ENCODE data around the gene MOCOS.

MOCOS gene

GRCh38 chr18:36305375-36305774 lies 118.1 kb downstream of the MOCOS start:
- DNase-seq (ENCODE audit: low read depth in 3 of 3), result no peak

DNA sequence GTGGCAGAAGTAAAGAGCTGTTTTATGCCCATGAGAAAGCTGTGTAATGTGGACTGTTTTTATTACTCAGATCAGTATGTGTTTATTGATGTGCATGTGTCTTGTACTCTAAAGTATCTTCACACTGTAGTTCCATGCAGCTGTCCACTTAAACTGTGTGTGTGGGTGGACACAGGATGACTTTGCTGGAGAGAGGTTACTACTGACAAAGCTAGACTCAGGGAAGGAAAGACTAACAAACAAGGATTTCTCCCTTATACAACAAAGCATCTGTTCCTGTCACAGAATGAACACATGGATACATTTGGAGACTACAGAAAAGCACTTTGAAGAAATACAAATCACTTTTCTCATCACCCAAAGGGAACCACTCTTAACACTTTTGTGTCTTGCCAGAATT lies 120.2 kb downstream of the MOCOS start:
- DNase-seq (ENCODE audit: low read depth in 3 of 3), result no peak

DNA sequence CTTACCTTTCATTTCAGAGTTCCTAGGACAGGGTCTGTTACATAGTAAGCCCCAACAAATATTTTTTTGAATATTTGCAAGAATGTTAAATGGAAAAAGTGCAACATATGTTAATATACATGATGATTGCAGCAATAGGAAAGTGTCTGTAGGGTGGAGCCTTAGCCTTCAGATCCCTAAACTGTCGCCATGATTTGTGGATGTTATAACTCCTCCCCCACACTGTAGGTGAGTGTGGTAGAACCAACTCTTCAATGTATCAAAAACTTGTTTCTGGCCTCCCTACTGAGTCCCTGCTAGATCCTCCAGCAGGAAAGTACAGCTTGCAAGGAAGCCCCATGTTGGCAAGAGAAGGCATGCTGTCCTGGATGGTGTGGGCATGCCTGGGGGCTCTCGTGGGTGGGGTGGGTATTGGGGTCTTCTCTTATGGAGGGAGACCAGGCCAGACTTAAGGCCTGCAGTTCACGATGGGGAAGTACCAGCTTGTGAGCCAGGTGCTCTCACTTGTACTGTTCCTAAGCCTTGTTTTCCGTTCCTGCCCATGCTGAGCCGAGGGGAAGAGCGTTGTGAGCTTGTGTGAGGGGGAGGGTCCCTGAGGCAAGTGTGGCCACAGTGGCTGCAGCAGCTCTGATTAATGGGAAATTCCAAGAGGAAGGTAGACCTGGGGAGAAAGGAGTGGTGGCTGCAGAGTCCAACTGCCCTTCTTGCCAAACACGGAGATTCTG lies 121.6 kb downstream of the MOCOS start:
- no peak for DNase-seq (ENCODE audit: low read depth in 3 of 3)

DNA sequence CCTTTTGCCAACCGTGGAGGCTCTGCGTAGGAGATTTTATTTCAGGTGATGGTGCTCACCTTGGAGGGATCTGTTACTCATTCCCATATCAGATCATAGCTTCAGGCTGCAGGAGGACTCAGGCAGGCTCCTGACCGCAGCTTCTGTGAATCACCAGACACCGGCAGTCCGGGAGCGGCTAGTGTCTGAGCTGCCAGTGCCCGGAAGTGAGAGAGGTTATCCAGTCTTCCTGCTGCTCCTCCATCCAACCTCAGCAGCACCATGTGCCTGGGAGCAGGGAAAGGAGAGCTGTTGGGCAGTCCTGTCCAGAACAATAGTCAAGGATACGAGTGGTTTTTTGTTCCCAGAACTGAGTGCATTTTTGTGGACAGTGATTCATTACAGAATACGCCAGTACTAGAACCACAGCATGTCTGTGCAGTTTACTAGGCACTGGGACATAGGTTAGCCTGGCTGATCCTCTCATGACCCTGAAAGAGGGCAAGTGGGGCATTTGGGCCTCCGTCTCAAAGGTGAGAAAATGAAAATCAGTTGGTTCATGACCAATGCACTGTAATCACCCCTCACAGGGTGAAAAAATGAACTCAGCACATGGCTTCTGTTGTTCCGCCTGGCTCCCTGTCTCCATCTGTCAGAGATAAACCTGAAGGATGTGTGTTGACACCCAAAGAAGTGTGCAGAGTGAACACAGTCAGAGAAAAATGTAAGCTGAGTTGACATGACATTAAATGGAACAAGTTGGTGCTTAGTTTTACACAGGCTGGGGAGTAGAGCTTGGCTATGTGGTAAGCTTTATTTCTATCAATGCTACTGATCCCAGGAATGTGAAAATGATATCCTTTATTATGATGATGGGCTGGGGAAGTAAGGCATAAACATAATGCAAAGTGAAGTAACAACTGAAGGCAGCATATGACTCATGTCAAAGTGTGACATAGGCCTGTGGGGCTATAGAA lies 122.4 kb downstream of the MOCOS start:
- DNase-seq (ENCODE audit: low read depth in 3 of 3), result no peak

DNA sequence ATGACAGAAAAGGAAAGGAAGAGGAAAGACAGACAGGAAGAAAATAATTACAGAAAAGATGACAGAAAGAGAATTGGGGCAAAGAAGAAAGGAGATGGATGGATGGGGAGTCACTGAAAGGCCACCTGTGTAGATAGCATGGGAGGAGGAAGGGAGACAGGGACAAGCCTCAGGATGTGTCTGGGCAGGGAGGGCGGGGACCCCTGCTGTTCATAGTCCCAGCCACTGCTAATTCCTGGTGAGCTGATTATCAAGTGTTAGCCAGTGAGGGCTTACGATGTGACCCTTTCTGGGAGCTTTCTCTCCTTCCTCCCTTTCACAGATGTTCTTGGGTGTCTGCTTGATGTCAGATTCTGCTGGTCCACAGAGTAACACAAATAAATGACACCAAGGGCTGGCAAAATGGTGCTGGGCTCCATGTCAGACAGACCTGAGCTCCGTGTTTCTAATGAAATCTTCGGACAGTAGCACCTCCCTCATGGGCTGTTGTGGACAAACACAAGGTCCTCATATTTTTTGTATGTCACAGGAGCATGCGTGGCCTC lies 123.8 kb downstream of the MOCOS start:
- no peak for DNase-seq (ENCODE audit: low read depth in 3 of 3)

GRCh38 chr18:36312806-36313395 lies 125.6 kb downstream of the MOCOS start:
- no peak for DNase-seq (ENCODE audit: low read depth in 3 of 3)

DNA sequence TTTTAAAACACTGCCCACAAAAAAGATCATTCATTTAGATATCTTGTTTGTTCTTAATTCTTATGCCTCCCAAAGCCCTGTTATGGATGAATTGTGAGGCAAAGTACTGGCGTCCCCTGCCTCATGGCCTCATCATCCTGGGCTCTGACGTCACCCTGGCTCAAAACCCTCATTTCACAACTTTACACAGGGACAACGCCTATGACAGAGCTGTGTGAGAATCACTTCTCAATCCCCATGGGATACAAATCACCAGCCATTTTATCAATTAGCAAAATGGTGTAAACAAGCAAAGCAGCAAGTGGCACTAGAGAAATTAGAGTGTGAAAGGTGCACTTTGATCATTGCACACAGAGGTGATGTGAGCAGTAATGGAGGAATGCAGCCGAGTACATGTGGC lies 126.8 kb downstream of the MOCOS start:
- no peak for DNase-seq (ENCODE audit: low read depth in 3 of 3)

- DNase-seq (ENCODE audit: low read depth in 3 of 3), result no peak
Measured at GRCh38 chr18:36314754-36315153, 127.5 kb downstream of the MOCOS start.

DNA sequence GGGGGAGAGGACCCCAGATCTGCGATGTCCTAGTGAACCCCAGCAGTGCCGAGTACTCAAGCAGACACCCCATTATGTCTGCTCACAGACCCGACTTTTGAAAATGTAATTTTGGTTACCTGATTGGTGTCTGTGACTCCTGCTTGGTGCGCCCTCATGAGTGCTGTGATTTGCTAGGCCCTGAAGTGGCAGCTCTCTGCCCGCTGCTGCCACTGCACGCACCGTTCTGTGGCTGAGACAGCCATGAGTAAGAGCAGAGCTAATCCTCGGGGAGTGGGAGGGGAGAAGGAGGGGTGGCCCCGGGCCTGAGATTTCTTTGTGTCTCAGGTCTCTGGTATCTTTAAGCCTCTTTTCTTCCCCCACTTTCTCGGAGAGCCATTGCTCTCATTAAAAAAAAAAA lies 128.4 kb downstream of the MOCOS start:
- DNase-seq (ENCODE audit: low read depth in 3 of 3), result no peak

DNA sequence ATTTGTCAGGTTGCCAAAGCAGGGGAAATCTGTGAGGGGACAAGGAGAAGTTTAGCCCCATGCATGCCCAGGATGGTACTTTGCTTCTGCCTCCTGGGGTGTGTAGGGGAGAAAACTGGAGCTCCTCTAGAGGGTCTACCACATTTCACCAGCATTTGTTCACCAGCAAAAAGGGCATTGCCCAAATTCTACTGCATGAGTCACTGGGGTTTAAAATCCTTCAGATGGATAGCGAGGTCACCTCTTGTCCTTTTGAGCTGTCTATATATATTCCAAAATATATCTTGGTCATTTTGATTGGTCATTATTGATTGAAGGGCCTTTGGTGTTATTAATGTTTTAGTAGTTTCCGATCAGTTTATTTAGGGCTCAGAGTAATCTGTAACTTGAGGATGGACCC lies 128.9 kb downstream of the MOCOS start:
- DNase-seq (ENCODE audit: low read depth in 3 of 3), result no peak

Data from stimulated activated CD4-positive, alpha-beta T cell treated with anti-CD3 and anti-CD28 coated beads, TNF-alpha, amount 100 ng/mL, for 24 hours (primary cell).